Esophagus squamous epithelium (tissue), 5 donors: Measurements from ENCODE around the gene BNC2. TPM values are rescaled to one million over a fixed set of nuclear protein-coding genes. Genes with fewer than 3 reads are reported as not detected.

Source experiments
- DNase-seq: peaks from one replicate; lab custom pipeline; 2025; lab: John Stamatoyannopoulos, UW
- H3K27ac ChIP-seq, 4 donors: fragments of 200-600 bp; sonication (generic); one replicate each; pipeline ENCODE4 v1.5.1; 2016 to 2019; ENCODE audit warnings: mild to moderate bottlenecking in 1 of 4
- H3K27me3 ChIP-seq, 4 donors: fragments of 200-600 bp; sonication (generic); 1 replicate in 3 of 4; 2 replicates in 1 of 4; pipeline versions ENCODE4 v1.5.1 to v1.6.0; 2017 to 2021; ENCODE audit warnings: antibody characterized with exemption in 1 of 4
- H3K36me3 ChIP-seq, 3 donors: fragments of 200-600 bp; sonication (generic); one replicate each; pipeline ENCODE4 v1.5.1; 2016 to 2019
- H3K4me1 ChIP-seq, 3 donors: fragments of 200-600 bp; sonication (generic); one replicate each; pipeline ENCODE4 v1.5.1; 2017 to 2019
- H3K4me3 ChIP-seq, 4 donors: fragments of 200-600 bp; sonication (generic); 1 replicate in 3 of 4; 2 replicates in 1 of 4; pipeline ENCODE4 v1.5.1; 2016 to 2019; ENCODE audit warnings: mild to moderate bottlenecking in 2 of 4, moderate library complexity in 1 of 4
- H3K9me3 ChIP-seq, 3 donors: fragments of 200-600 bp; sonication (generic); one replicate each; pipeline ENCODE4 v1.5.1; 2016 to 2019
- CTCF ChIP-seq, 6 experiments: fragments of 450-650 bp in 4 of 6; fragments of 200-600 bp in 2 of 6; sonication (generic) in 2 of 6; IDR thresholded peaks; one replicate each; pipeline ENCODE4 v1.5.1; 2016 to 2019; ENCODE audit warnings: antibody characterized with exemption in 6 of 6, mild to moderate bottlenecking in 4 of 6, moderate library complexity in 4 of 6
- POLR2A ChIP-seq, 4 donors: fragments of 450-650 bp; IDR thresholded peaks; one replicate each; pipeline ENCODE4 v1.6.1; 2017; ENCODE audit warnings: antibody characterized with exemption in 4 of 4, mild to moderate bottlenecking in 4 of 4, moderate library complexity in 3 of 4
- WGBS, 2 donors: methylation state at CpG; one replicate each; pipeline ENCODE4 v1.1.5; 2018; 5-methylcytosine and 5-hydroxymethylcytosine counted together
- intact Hi-C: fragments of 100-400 bp; cut with DNase I; formaldehyde crosslinking; loops from one replicate; pipeline ENCODE4 v1.15.0; 2022
- total RNA-seq, 4 donors: library from RNA; depleted of rRNA; stranded (reverse); fragments of >200 nt; gene quantifications; one replicate each; pipeline ENCODE4 v1.1.0, GENCODE V29; 2016
- donor health status: DM: yes; HTN: yes; CAD: no.

The BNC2 gene
- total RNA-seq, 4 donors from 2014 or later = 3.6 to 41.8 (median 8.5) TPM

DNA sequence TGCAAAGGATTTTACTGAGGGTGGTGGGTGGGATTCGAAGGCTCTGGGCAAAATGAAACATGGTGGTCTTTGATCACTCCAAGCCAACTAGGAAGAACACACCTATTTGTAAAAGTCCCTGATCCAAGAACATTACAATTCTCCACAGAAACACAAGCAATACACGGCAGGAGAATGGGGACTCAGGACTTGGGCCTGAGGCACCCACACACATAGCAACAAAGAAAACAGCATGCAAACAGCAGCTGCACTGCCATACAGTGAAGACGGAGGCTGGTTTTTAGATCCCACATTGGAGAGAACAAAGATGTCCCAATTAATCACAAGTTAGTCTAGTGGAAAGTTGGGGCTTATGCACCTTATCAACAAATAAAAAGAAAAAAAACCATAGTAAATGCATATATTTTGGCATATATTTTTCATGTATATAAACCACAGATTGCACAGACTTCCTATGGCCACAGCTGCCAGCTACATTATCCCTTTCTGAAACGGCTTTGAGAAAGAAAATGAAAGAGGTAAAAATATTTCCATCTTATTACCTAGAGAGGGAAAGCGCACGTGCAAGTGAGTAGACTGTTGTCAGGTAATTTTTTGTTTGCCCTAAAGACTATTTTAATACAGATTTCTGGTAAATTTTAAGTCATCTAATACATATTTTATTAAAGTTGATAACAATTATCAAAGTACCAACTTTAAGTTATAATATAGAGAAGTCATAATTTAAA lies 410.9 kb downstream of the BNC2 start:
- no peak overlapping the region for H3K4me3 ChIP-seq
- H3K27ac ChIP-seq = peak overlapping the region in 3 of 4 donors; percentile 14 to 66 (median 36)
- H3K4me1 ChIP-seq = peaks cover 0 to 26% (median 7%) of the 10 kb centered on the region in 3 donors
- DNase-seq = no peak
- no peaks in the 10 kb centered on the region for H3K27me3 ChIP-seq
- 42 to 44% methylated on average over 5 to 6 of the region's 6 CpGs for WGBS, 2 donors
- no peaks in the 10 kb centered on the region for H3K9me3 ChIP-seq
- TF ChIP-seq POLR2A (IDR thresholded peaks at IDR 0.05) (no peak), CTCF (IDR thresholded peaks at IDR 0.05) (no peak)
- intact Hi-C loops = no loop called here
- H3K36me3 ChIP-seq = no peaks in the 10 kb centered on the region

GRCh38 chr9:16458696-16459420 lies 411.6 kb downstream of the BNC2 start:
- intact Hi-C loops = no loop called here
- Histone ChIP-seq H3K27ac (peak overlapping the region; percentile 6 to 66 (median 41)), H3K4me3 (no peak overlapping the region), H3K4me1 (peaks cover 0 to 26% (median 7%) of the 10 kb centered on the region in 3 donors), H3K9me3 (no peaks in the 10 kb centered on the region), H3K36me3 (no peaks in the 10 kb centered on the region), H3K27me3 (no peaks in the 10 kb centered on the region)
- no peak for TF ChIP-seq POLR2A (IDR thresholded peaks at IDR 0.05)
- TF ChIP-seq CTCF (IDR thresholded peaks at IDR 0.05) = no peak
- DNase-seq = no peak
- 20 to 26% methylated on average over 6 of the region's 6 CpGs for WGBS, 2 donors

GRCh38 chr9:16455842-16456241 lies 414.6 kb downstream of the BNC2 start:
- H3K9me3 ChIP-seq = no peaks in the 10 kb centered on the region
- no peaks in the 10 kb centered on the region for H3K27me3 ChIP-seq
- no peak overlapping the region for H3K27ac ChIP-seq
- TF ChIP-seq POLR2A (IDR thresholded peaks at IDR 0.05) (no peak), CTCF (IDR thresholded peaks at IDR 0.05) (no peak)
- H3K4me1 ChIP-seq = peaks cover 0 to 19% (median 7%) of the 10 kb centered on the region in 3 donors
- no peak for DNase-seq
- intact Hi-C loops = no loop called here
- H3K4me3 ChIP-seq = no peak overlapping the region
- H3K36me3 ChIP-seq = no peaks in the 10 kb centered on the region

- 48 to 72% methylated on average over 3 of the region's 3 CpGs for WGBS, 2 donors
- DNase-seq = no peak
- no peaks in the 10 kb centered on the region for H3K27me3 ChIP-seq
- intact Hi-C loops = no loop called here
- peaks cover 0 to 4% (median under 1%) of the 10 kb centered on the region in 3 donors for H3K4me1 ChIP-seq
- no peaks in the 10 kb centered on the region for H3K9me3 ChIP-seq
- no peak overlapping the region for H3K4me3 ChIP-seq
- H3K36me3 ChIP-seq = no peaks in the 10 kb centered on the region
- TF ChIP-seq CTCF (IDR thresholded peaks at IDR 0.05) (no peak), POLR2A (IDR thresholded peaks at IDR 0.05) (no peak)
- H3K27ac ChIP-seq = no peak overlapping the region
These were observed 417.1 kb downstream of the BNC2 start for GRCh38 chr9:16453390-16453789.

GRCh38 chr9:16450578-16450977 lies 419.9 kb downstream of the BNC2 start:
- Histone ChIP-seq H3K4me3 (no peak overlapping the region), H3K27ac (no peak overlapping the region), H3K4me1 (peaks cover 0 to 12% (median 0%) of the 10 kb centered on the region in 3 donors), H3K9me3 (no peaks in the 10 kb centered on the region), H3K27me3 (no peaks in the 10 kb centered on the region), H3K36me3 (no peaks in the 10 kb centered on the region)
- no peak for TF ChIP-seq POLR2A (IDR thresholded peaks at IDR 0.05)
- TF ChIP-seq CTCF (IDR thresholded peaks at IDR 0.05) = no peak
- no peak for DNase-seq
- intact Hi-C loops = no loop called here
- 55 to 69% methylated on average over 3 of the region's 3 CpGs for WGBS, 2 donors
